ENCODE measurements around the gene CAMTA1. TPM values are rescaled to one million over a fixed set of nuclear protein-coding genes. Genes with fewer than 3 reads are reported as not detected.

CAMTA1 gene
- polyA plus RNA-seq, 1 donor (not counting 4 experiments of a cell fraction or from before 2014, with no cell fraction given) = 51.4 TPM

DNA sequence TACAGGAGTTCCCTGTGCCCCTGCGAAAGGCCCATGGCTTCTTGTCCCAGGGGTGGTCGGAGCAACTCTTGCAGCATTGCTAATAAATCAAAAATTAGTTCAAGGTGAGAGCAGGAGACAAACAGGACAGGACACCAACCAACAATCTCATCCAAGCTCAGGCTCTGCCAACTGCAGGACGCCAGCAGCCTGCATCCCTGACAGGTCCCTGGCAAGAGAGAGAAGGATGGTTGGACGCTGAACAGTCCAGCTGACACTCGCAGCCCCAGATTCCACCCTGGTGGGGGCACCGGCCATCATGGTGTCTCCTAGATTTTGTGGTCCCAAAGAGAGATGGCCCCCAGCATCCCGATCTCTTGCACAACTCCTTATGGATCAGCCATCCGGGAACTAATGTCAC, 843.8 kb downstream of the CAMTA1 start:
- Histone ChIP-seq H3K4me1 (ENCODE audit: control insufficient read depth, extremely low read depth, insufficient read depth, low read length) (no peaks in the 10 kb centered on the region), H3K36me3 (ENCODE audit: control insufficient read depth in 2 of 2, extremely low read depth in 1 of 2, insufficient read depth in 2 of 2, low read length in 2 of 2) (no peaks in the 10 kb centered on the region), H3K79me2 (ENCODE audit: control insufficient read depth, insufficient read depth, low read length) (no peaks in the 10 kb centered on the region), H3K9ac (ENCODE audit: control insufficient read depth, extremely low read depth, insufficient read depth, low read length) (no peak overlapping the region), H3K27me3 (ENCODE audit: control insufficient read depth, extremely low read depth, insufficient read depth, low read length) (peaks cover 35% of the 10 kb centered on the region), H4K20me1 (ENCODE audit: control insufficient read depth, extremely low read depth, insufficient read depth, low read length) (no peaks in the 10 kb centered on the region), H3K9me1 (ENCODE audit: control insufficient read depth, extremely low read depth, insufficient read depth, low read length) (no peaks in the 10 kb centered on the region), H2AFZ (ENCODE audit: control insufficient read depth, low read length) (no peak overlapping the region), H3K4me2 (ENCODE audit: control insufficient read depth, extremely low read depth, insufficient read depth, low read depth, low read length) (no peak overlapping the region), H3K27ac (ENCODE audit: control insufficient read depth, insufficient read depth, low read length) (no peak overlapping the region), H3K4me3 (ENCODE audit: control insufficient read depth in 2 of 3, extremely low read depth in 1 of 3, insufficient read depth in 2 of 3, low read depth in 1 of 3, low read length in 3 of 3) (no peak overlapping the region), H3K9me3 (ENCODE audit: control insufficient read depth, low read depth, low read length) (no peaks in the 10 kb centered on the region)
- dilution Hi-C loops (cut with MboI; ENCODE audit: extremely low pct_ligation_motif_present, low sequenced_read_pairs) = no loop called here
- FAIRE-seq (no peak), DNase-seq (ENCODE audit: low read depth, low spot score) (no peak)
- TF ChIP-seq, protein P1, sequence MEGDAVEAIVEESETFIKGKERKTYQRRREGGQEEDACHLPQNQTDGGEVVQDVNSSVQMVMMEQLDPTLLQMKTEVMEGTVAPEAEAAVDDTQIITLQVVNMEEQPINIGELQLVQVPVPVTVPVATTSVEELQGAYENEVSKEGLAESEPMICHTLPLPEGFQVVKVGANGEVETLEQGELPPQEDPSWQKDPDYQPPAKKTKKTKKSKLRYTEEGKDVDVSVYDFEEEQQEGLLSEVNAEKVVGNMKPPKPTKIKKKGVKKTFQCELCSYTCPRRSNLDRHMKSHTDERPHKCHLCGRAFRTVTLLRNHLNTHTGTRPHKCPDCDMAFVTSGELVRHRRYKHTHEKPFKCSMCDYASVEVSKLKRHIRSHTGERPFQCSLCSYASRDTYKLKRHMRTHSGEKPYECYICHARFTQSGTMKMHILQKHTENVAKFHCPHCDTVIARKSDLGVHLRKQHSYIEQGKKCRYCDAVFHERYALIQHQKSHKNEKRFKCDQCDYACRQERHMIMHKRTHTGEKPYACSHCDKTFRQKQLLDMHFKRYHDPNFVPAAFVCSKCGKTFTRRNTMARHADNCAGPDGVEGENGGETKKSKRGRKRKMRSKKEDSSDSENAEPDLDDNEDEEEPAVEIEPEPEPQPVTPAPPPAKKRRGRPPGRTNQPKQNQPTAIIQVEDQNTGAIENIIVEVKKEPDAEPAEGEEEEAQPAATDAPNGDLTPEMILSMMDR (optimal IDR thresholded peaks at IDR 0.05 in 1 of 3, IDR thresholded peaks at IDR 0.05 in 1 of 3, conservative IDR thresholded peaks at IDR 0.05 in 1 of 3; ENCODE audit: extremely low read depth in 1 of 3, insufficient read depth in 2 of 3, low read length in 3 of 3) = no peak
- TF ChIP-seq EZH2 (IDR thresholded peaks at IDR 0.05; ENCODE audit: low read length) = no peak

DNA sequence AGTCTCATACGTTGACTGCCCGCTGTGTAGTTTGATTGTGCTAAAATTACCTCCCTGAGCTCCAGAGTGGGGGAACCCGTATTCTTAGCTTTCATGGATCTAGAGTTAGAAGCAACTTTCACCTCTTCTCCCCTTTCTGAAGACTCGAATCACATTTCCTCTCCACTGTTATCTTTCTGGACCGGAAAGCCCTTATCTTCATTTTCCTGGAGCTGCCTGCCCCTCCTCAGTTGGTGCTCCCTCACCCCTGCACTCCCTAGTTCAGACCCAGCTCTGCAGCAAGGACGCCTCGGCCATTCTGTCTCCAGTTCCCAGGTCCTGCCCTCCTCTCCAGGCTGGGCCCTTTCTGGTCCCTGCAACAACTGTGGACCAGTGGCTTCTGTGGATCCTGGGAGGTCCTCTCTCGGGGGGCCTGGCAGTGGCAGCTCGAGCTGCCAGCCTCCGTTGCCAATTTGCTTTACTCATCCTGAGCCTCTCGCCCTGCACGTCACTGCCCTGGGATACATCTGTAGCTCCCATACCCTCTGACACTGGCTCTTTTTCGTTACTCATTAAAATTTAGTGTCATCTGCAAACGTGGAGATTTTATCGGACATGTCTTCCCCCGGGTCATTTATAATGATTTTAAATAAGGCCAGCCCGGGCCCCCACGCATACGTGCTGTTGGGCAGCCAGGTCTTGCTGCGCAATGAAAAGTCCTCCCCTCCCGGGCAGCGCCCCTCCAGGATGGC, 844.4 kb downstream of the CAMTA1 start:
- dilution Hi-C loops (cut with MboI; ENCODE audit: extremely low pct_ligation_motif_present, low sequenced_read_pairs) = no loop called here
- Histone ChIP-seq H3K27ac (ENCODE audit: control insufficient read depth, insufficient read depth, low read length) (no peak overlapping the region), H2AFZ (ENCODE audit: control insufficient read depth, low read length) (no peak overlapping the region), H3K4me2 (ENCODE audit: control insufficient read depth, extremely low read depth, insufficient read depth, low read depth, low read length) (no peak overlapping the region), H3K9me3 (ENCODE audit: control insufficient read depth, low read depth, low read length) (no peaks in the 10 kb centered on the region), H3K4me3 (ENCODE audit: control insufficient read depth in 2 of 3, extremely low read depth in 1 of 3, insufficient read depth in 2 of 3, low read depth in 1 of 3, low read length in 3 of 3) (no peak overlapping the region), H3K79me2 (ENCODE audit: control insufficient read depth, insufficient read depth, low read length) (no peaks in the 10 kb centered on the region), H3K4me1 (ENCODE audit: control insufficient read depth, extremely low read depth, insufficient read depth, low read length) (no peaks in the 10 kb centered on the region), H3K27me3 (ENCODE audit: control insufficient read depth, extremely low read depth, insufficient read depth, low read length) (peaks cover 35% of the 10 kb centered on the region), H4K20me1 (ENCODE audit: control insufficient read depth, extremely low read depth, insufficient read depth, low read length) (no peaks in the 10 kb centered on the region), H3K9ac (ENCODE audit: control insufficient read depth, extremely low read depth, insufficient read depth, low read length) (no peak overlapping the region), H3K36me3 (ENCODE audit: control insufficient read depth in 2 of 2, extremely low read depth in 1 of 2, insufficient read depth in 2 of 2, low read length in 2 of 2) (no peaks in the 10 kb centered on the region), H3K9me1 (ENCODE audit: control insufficient read depth, extremely low read depth, insufficient read depth, low read length) (no peaks in the 10 kb centered on the region)
- no peak for DNase-seq (ENCODE audit: low read depth, low spot score)
- no peak for FAIRE-seq
- TF ChIP-seq, protein P1 (optimal IDR thresholded peaks at IDR 0.05 in 1 of 3, IDR thresholded peaks at IDR 0.05 in 1 of 3, conservative IDR thresholded peaks at IDR 0.05 in 1 of 3; ENCODE audit: extremely low read depth in 1 of 3, insufficient read depth in 2 of 3, low read length in 3 of 3) = no peak
- TF ChIP-seq EZH2 (IDR thresholded peaks at IDR 0.05; ENCODE audit: low read length) = no peak

Data from keratinocyte (primary cell).